ENCODE results near the gene NHLH2. TPM values are rescaled to one million over a fixed set of nuclear protein-coding genes. Genes with fewer than 3 reads are reported as not detected.

The NHLH2 gene
- polyA plus RNA-seq, 1 of the 3 experiments (the other 2 are of a cell fraction), result not detected

GRCh38 chr1:115877511-115877910, 36.6 kb upstream of the NHLH2 start:
- H3K9me2 ChIP-seq, result no peaks in the 10 kb centered on the region
- H3K4me3 ChIP-seq (ENCODE audit: low read depth in 2 of 2, low read length in 1 of 2), result no peak overlapping the region
- H3K4me2 ChIP-seq, result no peak overlapping the region
- no peak overlapping the region for H2AFZ ChIP-seq (ENCODE audit: low read depth)
- 80% methylated on average over 5 of the region's 5 CpGs for WGBS (ENCODE audit: low lambda C conversion rate)
- no peak for TF ChIP-seq NRF1 (IDR thresholded peaks at IDR 0.05; ENCODE audit: low read depth, low read length)
- no peak for TF ChIP-seq FOXJ3 (CRISPR knock-in tag; IDR thresholded peaks at IDR 0.05)
- TF ChIP-seq CTCF (IDR thresholded peaks at IDR 0.05), result no peak
- no peak for TF ChIP-seq MAX (IDR thresholded peaks at IDR 0.05; ENCODE audit: low read depth)
- TF ChIP-seq ELF1 (IDR thresholded peaks at IDR 0.05), result no peak
- no peak for TF ChIP-seq GATA2 (CRISPR knock-in tag; IDR thresholded peaks at IDR 0.05)
- no peak for TF ChIP-seq USF1 (IDR thresholded peaks at IDR 0.05; ENCODE audit: borderline replicate concordance, low read depth)
- no peak for TF ChIP-seq RXRA (IDR thresholded peaks at IDR 0.05; ENCODE audit: borderline replicate concordance, low read depth)
- TF ChIP-seq SIN3A (IDR thresholded peaks at IDR 0.05; ENCODE audit: borderline replicate concordance, low read depth, low read length), result no peak
- no peak for TF ChIP-seq ZBTB33 (IDR thresholded peaks at IDR 0.05; ENCODE audit: borderline replicate concordance, low read depth)
- no peak for TF ChIP-seq POLR2AphosphoS5 (IDR thresholded peaks at IDR 0.05; ENCODE audit: low read depth, low read length)
- TF ChIP-seq RAD21 (IDR thresholded peaks at IDR 0.05; ENCODE audit: low read length), result no peak
- TF ChIP-seq NFIC (IDR thresholded peaks at IDR 0.05; ENCODE audit: borderline replicate concordance), result no peak
- TF ChIP-seq GABPA (IDR thresholded peaks at IDR 0.05; ENCODE audit: low read depth), result no peak
- no peak for TF ChIP-seq USF2 (IDR thresholded peaks at IDR 0.05; ENCODE audit: borderline replicate concordance, low read depth, low read length)
- TF ChIP-seq YY1 (IDR thresholded peaks at IDR 0.05; ENCODE audit: low read depth), result no peak
- no peak for TF ChIP-seq EZH2phosphoT487 (IDR thresholded peaks at IDR 0.05; ENCODE audit: borderline replicate concordance, low read depth)
- no peak for TF ChIP-seq TEAD4 (IDR thresholded peaks at IDR 0.05; ENCODE audit: borderline replicate concordance, insufficient read depth)
- TF ChIP-seq CHD2 (IDR thresholded peaks at IDR 0.05; ENCODE audit: low read length, partially characterized antibody), result no peak
- H3K27ac ChIP-seq (ENCODE audit: low read depth in 2 of 2, low read length in 1 of 2), result no peak overlapping the region
- no peaks in the 10 kb centered on the region for H3F3A ChIP-seq (replicated peaks; ENCODE audit: insufficient read depth)
- no peaks in the 10 kb centered on the region for H4K20me1 ChIP-seq (ENCODE audit: insufficient read depth)
- POLR2A ChIA-PET, result interaction anchor here (1.1 kb wide), 1 partner anchor 16 kb away, joined by 3 read pairs; no protein-coding TSS in a partner anchor
- H3K9ac ChIP-seq, result no peak overlapping the region
- no peak for DNase-seq
- H3K79me2 ChIP-seq (ENCODE audit: insufficient read depth), result no peaks in the 10 kb centered on the region
- no peaks in the 10 kb centered on the region for H3K36me3 ChIP-seq (replicated peaks in 1 of 2; ENCODE audit: control insufficient read depth in 1 of 2, insufficient read depth in 2 of 2, low read length in 1 of 2)
- CTCF ChIA-PET, result interaction anchor here (2.4 kb wide), 1 partner anchor 104 kb away, joined by 9 read pairs; no protein-coding TSS in a partner anchor
- H3K9me3 ChIP-seq, result no peaks in the 10 kb centered on the region
- H3K4me1 ChIP-seq (ENCODE audit: control insufficient read depth in 1 of 2, insufficient read depth in 2 of 2, low read depth in 1 of 2, low read length in 1 of 2), result no peaks in the 10 kb centered on the region
- H3K27me3 ChIP-seq (ENCODE audit: insufficient read depth), result no peaks in the 10 kb centered on the region
